Measurements from ENCODE around the gene RIT1. TPM values are rescaled to one million over a fixed set of nuclear protein-coding genes. Genes with fewer than 3 reads are reported as not detected.

Gene RIT1
- total RNA-seq, 1 donor from 2014 or later, result 19.0 TPM

GRCh38 chr1:155938220-155938627 lies 27.1 kb upstream of the RIT1 start:
- no peak for DNase-seq
- peak; percentile 81 for TF ChIP-seq CTCF (IDR thresholded peaks at IDR 0.05; ENCODE audit: borderline replicate concordance)
- Histone ChIP-seq H3K4me1 (peaks cover 72% of the 10 kb centered on the region), H3K9me3 (replicated peaks) (no peaks in the 10 kb centered on the region), H3K27me3 (ENCODE audit: low read depth) (no peaks in the 10 kb centered on the region), H3K4me3 (no peak overlapping the region), H3K36me3 (no peaks in the 10 kb centered on the region), H3K27ac (replicated peaks) (peak overlapping the region; percentile 92)
- intact Hi-C loops (cut with micrococcal nuclease), result no loop called here

GRCh38 chr1:155934936-155935590 lies 23.9 kb upstream of the RIT1 start:
- no peak for TF ChIP-seq CTCF (IDR thresholded peaks at IDR 0.05; ENCODE audit: borderline replicate concordance)
- Histone ChIP-seq H3K4me3 (peak overlapping the region; percentile 94), H3K27me3 (ENCODE audit: low read depth) (no peaks in the 10 kb centered on the region), H3K36me3 (peaks cover 28% of the 10 kb centered on the region), H3K27ac (replicated peaks) (peak overlapping the region; percentile 93), H3K4me1 (peaks cover 72% of the 10 kb centered on the region), H3K9me3 (replicated peaks) (no peaks in the 10 kb centered on the region)
- intact Hi-C loops (cut with micrococcal nuclease), result no loop called here
- no peak for DNase-seq

- peak; percentile 31 for TF ChIP-seq CTCF (IDR thresholded peaks at IDR 0.05; ENCODE audit: borderline replicate concordance)
- Histone ChIP-seq H3K4me3 (peak within 1 kb of the TSS; percentile 94), H3K27ac (replicated peaks) (peak within 1 kb of the TSS; percentile 93), H3K27me3 (ENCODE audit: low read depth) (no peaks in the 10 kb centered on the region), H3K9me3 (replicated peaks) (no peaks in the 10 kb centered on the region), H3K36me3 (peaks cover 35% of the 10 kb centered on the region), H3K4me1 (peaks cover 72% of the 10 kb centered on the region)
- peak; percentile 95 for DNase-seq
- intact Hi-C loops (cut with micrococcal nuclease), result no loop called here
Measured at GRCh38 chr1:155934097-155934935, 23.2 kb upstream of the RIT1 start, which contains the start of gene KHDC4. TSS of gene KHDC4 (minus strand) at chr1:155934413. CDS start at chr1:155934373, 40 bp downstream.

- Histone ChIP-seq H3K27me3 (ENCODE audit: low read depth) (no peaks in the 10 kb centered on the region), H3K9me3 (replicated peaks) (no peaks in the 10 kb centered on the region), H3K36me3 (peaks cover 42% of the 10 kb centered on the region), H3K4me1 (peaks cover 68% of the 10 kb centered on the region), H3K4me3 (peak overlapping the region; percentile 94), H3K27ac (replicated peaks) (peak overlapping the region; percentile 93)
- no peak for TF ChIP-seq CTCF (IDR thresholded peaks at IDR 0.05; ENCODE audit: borderline replicate concordance)
- intact Hi-C loops (cut with micrococcal nuclease), result no loop called here
- no peak for DNase-seq
Measured at GRCh38 chr1:155933591-155934096, 22.5 kb upstream of the RIT1 start.

- peak overlapping the region; percentile 94 for H3K4me3 ChIP-seq
- no peaks in the 10 kb centered on the region for H3K9me3 ChIP-seq (replicated peaks)
- TF ChIP-seq CTCF (IDR thresholded peaks at IDR 0.05; ENCODE audit: borderline replicate concordance), result no peak
- intact Hi-C loops (cut with micrococcal nuclease), result no loop called here
- H3K27ac ChIP-seq (replicated peaks), result no peak overlapping the region
- H3K36me3 ChIP-seq, result peaks cover 54% of the 10 kb centered on the region
- no peaks in the 10 kb centered on the region for H3K27me3 ChIP-seq (ENCODE audit: low read depth)
- DNase-seq, result no peak
- H3K4me1 ChIP-seq, result peaks cover 60% of the 10 kb centered on the region
Measured at GRCh38 chr1:155932487-155932886, 21.3 kb upstream of the RIT1 start.
